GM23338 (cell line): ENCODE results near the gene KLK13. TPM values are rescaled to one million over a fixed set of nuclear protein-coding genes. Genes with fewer than 3 reads are reported as not detected.

ENCODE experiments used
- ATAC-seq: fragments of 200-7000 bp; cut with Tn5 transposase; 3 replicates; pipeline ENCODE4 v1.9.1; 2020
- DNase-seq: peaks from one replicate; pipeline ENCODE4 v3.0.0-alpha.2; 2015; ENCODE audit warnings: low spot score
- H2AFZ ChIP-seq: fragments of 200-600 bp; sonication (generic); 2 replicates; pipeline ENCODE4 v1.8.0; 2016; ENCODE audit warnings: antibody characterized with exemption, mild to moderate bottlenecking, moderate library complexity
- H3F3A ChIP-seq: fragments of 200-600 bp; sonication (generic); replicated peaks from 2 replicates; pipeline ENCODE4 v1.8.0; 2017; ENCODE audit warnings: antibody characterized with exemption, mixed run types, low read depth
- H3K27ac ChIP-seq: fragments of 200-600 bp; sonication (generic); 2 replicates; pipeline ENCODE4 v1.6.1; 2016; ENCODE audit warnings: low read depth
- H3K27me3 ChIP-seq: fragments of 200-600 bp; sonication (generic); 2 replicates; pipeline ENCODE4 v1.8.0; 2016; ENCODE audit warnings: mild to moderate bottlenecking, mixed run types, moderate library complexity; ENCODE audit not compliant: insufficient read depth
- H3K36me3 ChIP-seq: fragments of 200-600 bp; sonication (generic); 2 replicates; pipeline ENCODE4 v1.8.0; 2016; ENCODE audit warnings: mild to moderate bottlenecking; ENCODE audit not compliant: insufficient read depth
- H3K4me1 ChIP-seq: fragments of 200-600 bp; sonication (generic); 2 replicates; pipeline ENCODE4 v1.8.0; 2016; ENCODE audit warnings: mild to moderate bottlenecking, moderate library complexity; ENCODE audit not compliant: insufficient read depth
- H3K4me2 ChIP-seq: fragments of 200-600 bp; sonication (generic); 2 replicates; pipeline ENCODE4 v1.7.1; 2017; ENCODE audit warnings: mixed run types
- H3K4me3 ChIP-seq: fragments of 200-600 bp; sonication (generic); 2 replicates; pipeline ENCODE4 v1.6.1; 2016; ENCODE audit warnings: mixed run types
- H3K79me2 ChIP-seq: fragments of 200-600 bp; sonication (generic); replicated peaks from 2 replicates; pipeline ENCODE4 v1.8.0; 2017; ENCODE audit warnings: mild to moderate bottlenecking; ENCODE audit not compliant: insufficient read depth
- H3K9me2 ChIP-seq: fragments of 200-600 bp; sonication (generic); 2 replicates; pipeline ENCODE4 v1.8.0; 2017; ENCODE audit not compliant: insufficient read depth
- H4K20me1 ChIP-seq: fragments of 200-600 bp; sonication (generic); replicated peaks from 2 replicates; pipeline ENCODE4 v1.8.0; 2017; ENCODE audit warnings: mild to moderate bottlenecking; ENCODE audit not compliant: insufficient read depth
- H3K27ac Mint-ChIP-seq: 2 replicates; pipeline ENCODE4 v1.8.0; 2020; ENCODE audit warnings: inconsistent platforms, mild to moderate bottlenecking, moderate library complexity, mixed read lengths
- H3K27me3 Mint-ChIP-seq: 3 replicates; pipeline ENCODE4 v1.8.0; 2022; ENCODE audit warnings: low read depth, mild to moderate bottlenecking, moderate library complexity, mixed read lengths, inconsistent platforms; ENCODE audit not compliant: insufficient read depth, poor library complexity
- H3K36me3 Mint-ChIP-seq: 3 replicates; pipeline ENCODE4 v1.8.0; 2021; ENCODE audit warnings: low read depth, mild to moderate bottlenecking, inconsistent platforms, moderate library complexity, mixed read lengths
- H3K4me1 Mint-ChIP-seq: 3 replicates; pipeline ENCODE4 v1.8.0; 2020; ENCODE audit warnings: mild to moderate bottlenecking, inconsistent platforms, mixed read lengths
- H3K4me3 Mint-ChIP-seq: 3 replicates; pipeline ENCODE4 v1.8.0; 2021; ENCODE audit warnings: moderate library complexity, mild to moderate bottlenecking, inconsistent platforms, mixed read lengths
- H3K9me3 Mint-ChIP-seq: 3 replicates; pipeline ENCODE4 v1.8.0; 2020; ENCODE audit warnings: moderate library complexity, mild to moderate bottlenecking, inconsistent platforms, mixed read lengths
- CREB1 ChIP-seq: fragments of 250-450 bp; sonication (Bioruptor Pico); IDR thresholded peaks from 2 replicates; pipeline ENCODE4 v1.5.0; 2020; ENCODE audit warnings: low read depth, mild to moderate bottlenecking, moderate library complexity
- CTCF ChIP-seq, 2 experiments: fragments of 200-600 bp in 1 of 2; sonication (generic) in 1 of 2; conservative IDR thresholded peaks; 2 replicates each; pipeline versions ENCODE4 v1.5.1 to v1.6.1; 2016 to 2017; ENCODE audit warnings: antibody characterized with exemption in 2 of 2, low read depth in 2 of 2, mild to moderate bottlenecking in 2 of 2, moderate library complexity in 1 of 2
- EZH2 ChIP-seq: fragments of 200-600 bp; sonication (generic); IDR thresholded peaks from one replicate; pipeline ENCODE4 v1.8.0; 2017; ENCODE audit warnings: antibody characterized with exemption, mild to moderate bottlenecking, low read depth; ENCODE audit not compliant: unreplicated experiment
- EZH2phosphoT487 ChIP-seq: fragments of 200-600 bp; sonication (generic); IDR thresholded peaks from one replicate; pipeline ENCODE4 v1.8.1; 2018; ENCODE audit warnings: antibody characterized with exemption; ENCODE audit not compliant: unreplicated experiment
- JUNB ChIP-seq: IDR thresholded peaks from one replicate; pipeline ENCODE4 v1.6.1; 2016; ENCODE audit warnings: antibody characterized with exemption; ENCODE audit not compliant: unreplicated experiment
- NANOG ChIP-seq: IDR thresholded peaks from 2 replicates; pipeline ENCODE4 v1.6.1; 2016; ENCODE audit warnings: antibody characterized with exemption, borderline replicate concordance
- STAT1 ChIP-seq: IDR thresholded peaks from one replicate; pipeline ENCODE4 v1.6.1; 2016; ENCODE audit warnings: antibody characterized with exemption; ENCODE audit not compliant: unreplicated experiment
- ZNF114 ChIP-seq: fragments of 250-450 bp; sonication (Bioruptor Pico); IDR thresholded peaks from 2 replicates; pipeline ENCODE4 v1.5.0; 2020; ENCODE audit warnings: mild to moderate bottlenecking, moderate library complexity
- polyA plus RNA-seq: library from polyadenylated mRNA; unstranded; fragments of >200 nt; fragmentation: Nextera tagmentation; extraction: Ambion mirVana; gene quantifications from 2 replicates; pipeline ENCODE4 v1.2.1, GENCODE V29; 2016
- total RNA-seq: library from RNA; depleted of rRNA; stranded (reverse); fragments of >200 nt; shearing (Covaris generic); gene quantifications from 2 replicates; pipeline ENCODE4 v1.2.3, GENCODE V29; 2014
- TF ChIP-seq, protein P1 (sequence below): IDR thresholded peaks from one replicate; pipeline ENCODE4 v1.6.1; 2018; ENCODE audit warnings: antibody characterized with exemption; ENCODE audit not compliant: unreplicated experiment
- TF ChIP-seq, protein P2 (sequence below): IDR thresholded peaks from 2 replicates; pipeline ENCODE4 v1.6.1; 2016; ENCODE audit warnings: antibody characterized with exemption

The KLK13 gene
- total and polyA plus RNA-seq, 2 experiments from 2014 or later, result 4.5 to 5.7 TPM

GRCh38 chr19:51075998-51076397 lies 11.1 kb upstream of the KLK13 start (continued):
- TF ChIP-seq, protein P1, sequence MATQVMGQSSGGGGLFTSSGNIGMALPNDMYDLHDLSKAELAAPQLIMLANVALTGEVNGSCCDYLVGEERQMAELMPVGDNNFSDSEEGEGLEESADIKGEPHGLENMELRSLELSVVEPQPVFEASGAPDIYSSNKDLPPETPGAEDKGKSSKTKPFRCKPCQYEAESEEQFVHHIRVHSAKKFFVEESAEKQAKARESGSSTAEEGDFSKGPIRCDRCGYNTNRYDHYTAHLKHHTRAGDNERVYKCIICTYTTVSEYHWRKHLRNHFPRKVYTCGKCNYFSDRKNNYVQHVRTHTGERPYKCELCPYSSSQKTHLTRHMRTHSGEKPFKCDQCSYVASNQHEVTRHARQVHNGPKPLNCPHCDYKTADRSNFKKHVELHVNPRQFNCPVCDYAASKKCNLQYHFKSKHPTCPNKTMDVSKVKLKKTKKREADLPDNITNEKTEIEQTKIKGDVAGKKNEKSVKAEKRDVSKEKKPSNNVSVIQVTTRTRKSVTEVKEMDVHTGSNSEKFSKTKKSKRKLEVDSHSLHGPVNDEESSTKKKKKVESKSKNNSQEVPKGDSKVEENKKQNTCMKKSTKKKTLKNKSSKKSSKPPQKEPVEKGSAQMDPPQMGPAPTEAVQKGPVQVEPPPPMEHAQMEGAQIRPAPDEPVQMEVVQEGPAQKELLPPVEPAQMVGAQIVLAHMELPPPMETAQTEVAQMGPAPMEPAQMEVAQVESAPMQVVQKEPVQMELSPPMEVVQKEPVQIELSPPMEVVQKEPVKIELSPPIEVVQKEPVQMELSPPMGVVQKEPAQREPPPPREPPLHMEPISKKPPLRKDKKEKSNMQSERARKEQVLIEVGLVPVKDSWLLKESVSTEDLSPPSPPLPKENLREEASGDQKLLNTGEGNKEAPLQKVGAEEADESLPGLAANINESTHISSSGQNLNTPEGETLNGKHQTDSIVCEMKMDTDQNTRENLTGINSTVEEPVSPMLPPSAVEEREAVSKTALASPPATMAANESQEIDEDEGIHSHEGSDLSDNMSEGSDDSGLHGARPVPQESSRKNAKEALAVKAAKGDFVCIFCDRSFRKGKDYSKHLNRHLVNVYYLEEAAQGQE, result no peak
- no peak for TF ChIP-seq STAT1
- TF ChIP-seq NANOG, result no peak

DNA sequence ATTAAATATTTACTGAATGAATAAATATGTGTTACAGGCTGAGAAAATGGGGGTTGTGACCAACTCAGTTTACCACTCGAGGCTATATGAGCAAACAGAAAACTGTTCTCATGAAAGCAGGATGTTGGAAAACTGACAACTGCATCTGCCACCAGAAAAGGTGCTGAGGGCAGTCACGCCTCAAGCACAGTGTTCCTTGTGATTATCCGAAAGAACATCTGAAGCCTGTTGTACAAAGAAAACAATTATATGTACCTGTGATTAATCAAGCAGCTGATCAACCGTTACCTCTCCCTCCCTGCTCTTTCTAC lies 6.2 kb upstream of the KLK13 start:
- no peak overlapping the region for H2AFZ ChIP-seq
- H3K4me1 Mint-ChIP-seq, result peaks cover under 1% of the 10 kb centered on the region; the same call in 2 of the 3 replicates
- H3K4me3 ChIP-seq, result no peak overlapping the region
- no peak overlapping the region for H3K27ac Mint-ChIP-seq
- H3K4me2 ChIP-seq, result no peak overlapping the region
- no peaks in the 10 kb centered on the region for H3K36me3 Mint-ChIP-seq
- ATAC-seq (no peak), DNase-seq (no peak)
- H3K4me1 ChIP-seq, result peaks cover 5% of the 10 kb centered on the region; the same call in 1 of the 2 replicates
- TF ChIP-seq JUNB, result no peak
- H4K20me1 ChIP-seq, result no peaks in the 10 kb centered on the region
- no peaks in the 10 kb centered on the region; the same call in 1 of the 2 replicates for H3K36me3 ChIP-seq
- no peak overlapping the region for H3K27ac ChIP-seq
- H3F3A ChIP-seq, result no peaks in the 10 kb centered on the region
- H3K27me3 Mint-ChIP-seq, result no peaks in the 10 kb centered on the region
- peaks cover 19% of the 10 kb centered on the region for H3K9me2 ChIP-seq
- H3K79me2 ChIP-seq, result no peaks in the 10 kb centered on the region
- H3K4me3 Mint-ChIP-seq, result no peak overlapping the region
- H3K9me3 Mint-ChIP-seq, result peaks cover 13% of the 10 kb centered on the region; the same call in 2 of the 3 replicates
- no peaks in the 10 kb centered on the region for H3K27me3 ChIP-seq

- no peaks in the 10 kb centered on the region for H4K20me1 ChIP-seq
- Mint-ChIP-seq H3K27ac (no peak overlapping the region), H3K36me3 (no peaks in the 10 kb centered on the region), H3K9me3 (peaks cover 13% of the 10 kb centered on the region; the same call in 2 of the 3 replicates), H3K4me1 (peaks cover 4% of the 10 kb centered on the region; the same call in 2 of the 3 replicates), H3K4me3 (no peak overlapping the region), H3K27me3 (no peaks in the 10 kb centered on the region)
- H3K4me1 ChIP-seq, result peaks cover 10% of the 10 kb centered on the region; the same call in 1 of the 2 replicates
- TF ChIP-seq, protein P1, result no peak
- TF ChIP-seq EZH2, result no peak
- TF ChIP-seq EZH2phosphoT487, result no peak
- TF ChIP-seq NANOG, result no peak
- TF ChIP-seq, protein P2, sequence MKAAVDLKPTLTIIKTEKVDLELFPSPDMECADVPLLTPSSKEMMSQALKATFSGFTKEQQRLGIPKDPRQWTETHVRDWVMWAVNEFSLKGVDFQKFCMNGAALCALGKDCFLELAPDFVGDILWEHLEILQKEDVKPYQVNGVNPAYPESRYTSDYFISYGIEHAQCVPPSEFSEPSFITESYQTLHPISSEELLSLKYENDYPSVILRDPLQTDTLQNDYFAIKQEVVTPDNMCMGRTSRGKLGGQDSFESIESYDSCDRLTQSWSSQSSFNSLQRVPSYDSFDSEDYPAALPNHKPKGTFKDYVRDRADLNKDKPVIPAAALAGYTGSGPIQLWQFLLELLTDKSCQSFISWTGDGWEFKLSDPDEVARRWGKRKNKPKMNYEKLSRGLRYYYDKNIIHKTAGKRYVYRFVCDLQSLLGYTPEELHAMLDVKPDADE, result no peak
- no peak for TF ChIP-seq ZNF114 (CRISPR knock-in tag)
- no peak for TF ChIP-seq CREB1 (CRISPR knock-in tag)
- no peak for TF ChIP-seq CTCF (conservative IDR thresholded peaks at IDR 0.05; ENCODE audit: low read depth in 2 of 2)
- no peaks in the 10 kb centered on the region for H3F3A ChIP-seq
- no peaks in the 10 kb centered on the region for H3K79me2 ChIP-seq
- no peaks in the 10 kb centered on the region; the same call in 1 of the 2 replicates for H3K36me3 ChIP-seq
- no peaks in the 10 kb centered on the region for H3K27me3 ChIP-seq
- no peak overlapping the region for H3K4me3 ChIP-seq
- no peak overlapping the region for H2AFZ ChIP-seq
- no peak for ATAC-seq
- no peak for DNase-seq
- no peak overlapping the region for H3K4me2 ChIP-seq
- H3K27ac ChIP-seq, result no peak overlapping the region
- peaks cover 21% of the 10 kb centered on the region for H3K9me2 ChIP-seq
Observed at GRCh38 chr19:51070334-51071094, 5.6 kb upstream of the KLK13 start.
